Peyer's patch (tissue), 4 donors: Measurements from ENCODE around the gene NFATC2IP. TPM values are rescaled to one million over a fixed set of nuclear protein-coding genes. Genes with fewer than 3 reads are reported as not detected.
"Not testable (repeated sequence)": the region's sequence is repeated elsewhere in the genome, so short reads cannot be mapped to it uniquely, and the experiment has no call there.

ENCODE experiments used
- DNase-seq, 3 donors: peaks; one replicate each; pipeline ENCODE4 v3.0.0-alpha.2; 2017 to 2019
- H3K27ac ChIP-seq, 4 donors: fragments of 200-600 bp; sonication (generic); one replicate each; pipeline ENCODE4 v1.5.1; 2016 to 2019
- H3K27me3 ChIP-seq, 2 donors: fragments of 200-600 bp; sonication (generic); one replicate each; pipeline ENCODE4 v1.5.1; 2019
- H3K36me3 ChIP-seq, 3 donors: fragments of 200-600 bp; sonication (generic); one replicate each; pipeline ENCODE4 v1.5.1; 2016 to 2019
- H3K4me1 ChIP-seq, 4 donors: fragments of 200-600 bp; sonication (generic); one replicate each; pipeline ENCODE4 v1.5.1; 2016 to 2019
- H3K4me3 ChIP-seq, 4 donors: fragments of 200-600 bp; sonication (generic); 1 replicate in 3 of 4; 2 replicates in 1 of 4; pipeline ENCODE4 v1.5.1; 2016 to 2019; ENCODE audit warnings: mild to moderate bottlenecking in 1 of 4
- H3K9me3 ChIP-seq, 4 donors: fragments of 200-600 bp; sonication (generic); one replicate each; pipeline ENCODE4 v1.5.1; 2016 to 2019; ENCODE audit warnings: mild to moderate bottlenecking in 1 of 4
- POLR2A ChIP-seq, 2 donors: fragments of 450-650 bp; IDR thresholded peaks; one replicate each; pipeline ENCODE4 v1.5.1; 2017; ENCODE audit warnings: antibody characterized with exemption in 2 of 2, mild to moderate bottlenecking in 2 of 2, moderate library complexity in 2 of 2
- total RNA-seq, 4 donors: library from RNA; depleted of rRNA; stranded (reverse); fragments of >200 nt; gene quantifications; one replicate each; pipeline ENCODE4 v1.1.0, GENCODE V29; 2016
- TF ChIP-seq, protein P1 (sequence below), 6 experiments: fragments of 450-650 bp in 4 of 6; fragments of 200-600 bp in 2 of 6; sonication (generic) in 1 of 6; IDR thresholded peaks; one replicate each; pipeline ENCODE4 v1.5.1; 2017 to 2019; ENCODE audit warnings: antibody characterized with exemption in 6 of 6, mild to moderate bottlenecking in 3 of 6, moderate library complexity in 1 of 6

NFATC2IP gene
- total RNA-seq, 4 donors from 2014 or later, result 53.8 to 86.5 (median 79.6) TPM

DNA sequence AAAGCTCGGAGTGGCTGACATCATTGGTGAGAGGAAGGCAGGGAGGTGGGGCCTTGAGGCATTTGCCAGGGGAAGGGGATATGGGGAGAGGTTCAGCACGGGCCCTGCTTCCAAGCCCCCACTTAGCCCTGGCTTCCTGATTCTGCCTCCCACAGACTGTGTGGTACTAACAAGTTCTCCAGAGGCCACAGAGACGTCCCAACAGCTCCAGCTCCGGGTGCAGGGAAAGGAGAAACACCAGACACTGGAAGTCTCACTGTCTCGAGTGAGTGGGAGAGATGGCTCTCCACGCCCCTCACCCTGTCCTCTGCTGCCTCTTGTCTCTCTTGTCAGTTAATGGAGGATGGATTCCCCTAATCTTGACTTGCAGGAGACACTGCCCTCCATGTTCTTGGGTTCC is 8.1 kb downstream of the NFATC2IP start:
- no peaks in the 10 kb centered on the region for H3K27me3 ChIP-seq
- no peak overlapping the region for H3K4me3 ChIP-seq
- H3K4me1 ChIP-seq, result no peaks in the 10 kb centered on the region
- H3K9me3 ChIP-seq, result no peaks in the 10 kb centered on the region
- TF ChIP-seq, protein P1, sequence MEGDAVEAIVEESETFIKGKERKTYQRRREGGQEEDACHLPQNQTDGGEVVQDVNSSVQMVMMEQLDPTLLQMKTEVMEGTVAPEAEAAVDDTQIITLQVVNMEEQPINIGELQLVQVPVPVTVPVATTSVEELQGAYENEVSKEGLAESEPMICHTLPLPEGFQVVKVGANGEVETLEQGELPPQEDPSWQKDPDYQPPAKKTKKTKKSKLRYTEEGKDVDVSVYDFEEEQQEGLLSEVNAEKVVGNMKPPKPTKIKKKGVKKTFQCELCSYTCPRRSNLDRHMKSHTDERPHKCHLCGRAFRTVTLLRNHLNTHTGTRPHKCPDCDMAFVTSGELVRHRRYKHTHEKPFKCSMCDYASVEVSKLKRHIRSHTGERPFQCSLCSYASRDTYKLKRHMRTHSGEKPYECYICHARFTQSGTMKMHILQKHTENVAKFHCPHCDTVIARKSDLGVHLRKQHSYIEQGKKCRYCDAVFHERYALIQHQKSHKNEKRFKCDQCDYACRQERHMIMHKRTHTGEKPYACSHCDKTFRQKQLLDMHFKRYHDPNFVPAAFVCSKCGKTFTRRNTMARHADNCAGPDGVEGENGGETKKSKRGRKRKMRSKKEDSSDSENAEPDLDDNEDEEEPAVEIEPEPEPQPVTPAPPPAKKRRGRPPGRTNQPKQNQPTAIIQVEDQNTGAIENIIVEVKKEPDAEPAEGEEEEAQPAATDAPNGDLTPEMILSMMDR (IDR thresholded peaks at IDR 0.05), result no peak
- no peak for TF ChIP-seq POLR2A (IDR thresholded peaks at IDR 0.05)
- DNase-seq, result no peak
- no peak overlapping the region for H3K27ac ChIP-seq
- H3K36me3 ChIP-seq, result peaks cover 0 to 91% (median 0%) of the 10 kb centered on the region in 3 donors

DNA sequence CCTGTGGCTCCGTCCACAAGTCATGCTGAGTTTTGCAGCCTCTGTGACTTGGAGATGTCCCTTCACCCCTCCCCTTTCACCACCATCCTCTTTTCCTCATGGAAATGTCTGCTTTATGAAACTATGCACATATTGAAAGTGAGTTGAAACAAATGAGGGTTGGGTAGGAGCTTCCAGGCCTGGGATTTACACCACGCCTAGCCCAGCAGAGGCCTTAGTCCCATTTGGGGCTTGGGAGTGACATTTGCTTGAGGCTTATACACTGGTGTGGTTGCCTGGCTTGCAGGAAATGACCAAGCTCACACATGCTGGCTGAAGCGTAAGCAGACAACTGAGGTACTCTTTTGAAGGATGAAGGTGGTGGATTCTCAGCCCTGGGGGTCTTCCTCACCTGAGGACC is 13.3 kb downstream of the NFATC2IP start:
- Histone ChIP-seq H3K9me3 (no peaks in the 10 kb centered on the region), H3K27ac (no peak overlapping the region), H3K4me3 (no peak overlapping the region), H3K4me1 (no peaks in the 10 kb centered on the region), H3K27me3 (no peaks in the 10 kb centered on the region), H3K36me3 (peaks cover 0 to 63% (median 0%) of the 10 kb centered on the region in 3 donors)
- no peak for DNase-seq
- TF ChIP-seq POLR2A (IDR thresholded peaks at IDR 0.05), result no peak
- TF ChIP-seq, protein P1 (IDR thresholded peaks at IDR 0.05), result no peak

DNA sequence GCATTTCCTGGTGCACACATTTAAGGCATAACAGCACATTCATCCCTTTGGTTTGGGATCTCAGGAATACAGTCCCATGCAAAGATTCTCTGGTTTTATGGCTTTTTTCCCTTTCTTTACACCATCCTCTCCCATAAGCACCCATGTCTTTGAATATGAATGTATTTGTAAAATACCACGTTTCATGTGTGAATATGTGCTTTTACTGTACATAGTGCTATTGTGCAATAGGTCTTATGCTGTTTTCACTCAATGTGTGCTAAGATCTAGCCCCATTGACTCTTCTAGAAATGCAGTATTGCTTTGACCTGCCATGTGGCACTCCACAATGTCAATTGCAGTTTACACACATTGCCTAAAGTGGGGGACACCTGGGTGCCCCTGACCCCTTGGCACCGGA is 13.8 kb downstream of the NFATC2IP start:
- H3K27me3 ChIP-seq, result no peaks in the 10 kb centered on the region
- no peaks in the 10 kb centered on the region for H3K9me3 ChIP-seq
- TF ChIP-seq, protein P1 (IDR thresholded peaks at IDR 0.05), result no peak
- no peak for TF ChIP-seq POLR2A (IDR thresholded peaks at IDR 0.05)
- no peak overlapping the region for H3K4me3 ChIP-seq
- no peak overlapping the region for H3K27ac ChIP-seq
- no peak for DNase-seq
- H3K4me1 ChIP-seq, result no peaks in the 10 kb centered on the region
- H3K36me3 ChIP-seq, result peaks cover 0 to 59% (median 0%) of the 10 kb centered on the region in 3 donors

DNA sequence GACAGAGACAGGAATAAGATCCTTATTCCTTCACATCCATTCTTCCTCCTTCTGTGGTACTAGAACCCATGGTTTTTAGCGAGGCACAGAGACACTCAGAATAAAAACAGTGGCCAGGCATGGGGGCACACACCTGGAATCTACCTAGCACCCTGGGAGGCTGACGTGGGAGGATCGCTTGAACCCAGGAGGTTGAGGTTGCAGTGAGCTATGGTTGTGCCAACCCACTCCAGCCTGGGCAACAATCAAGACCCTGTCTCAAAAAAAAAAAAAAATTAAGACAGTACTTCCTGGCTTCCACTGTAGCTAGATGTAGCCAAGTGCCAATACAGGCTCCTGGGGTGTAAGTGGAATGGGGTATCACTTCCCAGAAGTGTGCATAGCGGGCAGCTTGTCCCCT is 16.4 kb downstream of the NFATC2IP start:
- Histone ChIP-seq H3K4me3 (no peak overlapping the region), H3K4me1 (no peaks in the 10 kb centered on the region), H3K27ac (no peak overlapping the region), H3K27me3 (no peaks in the 10 kb centered on the region), H3K9me3 (no peaks in the 10 kb centered on the region), H3K36me3 (peaks cover 0 to 38% (median 0%) of the 10 kb centered on the region in 3 donors)
- DNase-seq, result no peak
- TF ChIP-seq POLR2A (IDR thresholded peaks at IDR 0.05), result no peak
- TF ChIP-seq, protein P1 (IDR thresholded peaks at IDR 0.05), result no peak

DNA sequence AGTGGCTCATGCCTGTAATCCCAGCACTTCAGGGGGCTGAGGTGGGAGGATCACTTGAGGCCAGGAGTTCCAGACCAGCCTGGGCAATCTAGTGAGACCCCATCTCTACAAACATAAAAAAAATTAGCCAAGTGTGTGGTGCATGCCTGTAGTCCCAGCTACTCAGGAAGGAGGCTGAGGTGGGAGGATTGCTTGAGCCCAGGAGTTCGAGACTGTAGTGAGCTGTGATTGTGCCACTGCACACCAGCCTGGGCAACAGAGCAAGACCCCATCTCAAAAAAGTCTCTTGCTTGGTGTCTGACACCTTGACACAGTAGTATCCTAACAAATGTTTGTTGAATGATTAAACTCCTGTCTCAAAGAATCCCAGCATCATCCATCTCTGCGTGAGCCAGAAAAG is 19.0 kb downstream of the NFATC2IP start:
- H3K27ac ChIP-seq, H3K4me3 ChIP-seq, H3K27me3 ChIP-seq, DNase-seq, H3K9me3 ChIP-seq, H3K4me1 ChIP-seq: not testable (repeated sequence)
- peaks cover 0 to 13% (median 0%) of the 10 kb centered on the region in 3 donors for H3K36me3 ChIP-seq

DNA sequence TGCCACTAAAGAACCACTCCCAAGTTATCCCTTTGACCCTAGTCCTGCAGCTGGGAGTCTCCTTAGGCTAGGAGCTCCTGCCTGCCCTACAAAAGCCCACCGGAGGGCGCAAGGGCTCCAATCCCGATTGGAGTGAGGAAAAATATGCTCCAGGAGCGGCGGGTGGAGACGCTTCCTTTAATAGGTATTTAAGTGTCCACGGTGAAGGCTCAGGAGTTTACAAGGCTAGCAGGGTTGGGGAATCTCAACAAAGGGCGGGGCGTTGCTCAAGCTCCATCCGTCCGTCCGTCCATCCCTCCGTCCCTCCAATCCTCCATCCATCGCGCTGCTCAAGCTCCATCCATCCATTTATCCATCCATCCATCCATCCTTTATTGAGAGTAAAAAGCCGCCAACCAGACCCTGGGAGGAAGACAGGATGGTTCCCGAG is 23.3 kb downstream of the NFATC2IP start:
- Histone ChIP-seq H3K27ac (peak overlapping the region; percentile 49 to 67 (median 60)), H3K9me3 (no peaks in the 10 kb centered on the region), H3K27me3 (no peaks in the 10 kb centered on the region), H3K36me3 (peaks cover 0 to 15% (median 0%) of the 10 kb centered on the region in 3 donors), H3K4me3 (peak overlapping the region; percentile 64 to 95 (median 70)), H3K4me1 (peaks cover 0 to 17% (median 9%) of the 10 kb centered on the region in 4 donors)
- no peak for TF ChIP-seq POLR2A (IDR thresholded peaks at IDR 0.05)
- TF ChIP-seq, protein P1 (IDR thresholded peaks at IDR 0.05), result peak in 4 of 6 experiments; percentile 37 to 49 (median 44)
- peak in 2 of 3 donors; percentile 43 to 72 for DNase-seq
